ENCODE results near the gene SRPK2. TPM values are rescaled to one million over a fixed set of nuclear protein-coding genes. Genes with fewer than 3 reads are reported as not detected.
A peak's percentile ranks its signal among the peaks of the same experiment; 100 is the strongest.

The SRPK2 gene
- total RNA-seq, 1 donor from 2014 or later: 54.1 TPM

DNA sequence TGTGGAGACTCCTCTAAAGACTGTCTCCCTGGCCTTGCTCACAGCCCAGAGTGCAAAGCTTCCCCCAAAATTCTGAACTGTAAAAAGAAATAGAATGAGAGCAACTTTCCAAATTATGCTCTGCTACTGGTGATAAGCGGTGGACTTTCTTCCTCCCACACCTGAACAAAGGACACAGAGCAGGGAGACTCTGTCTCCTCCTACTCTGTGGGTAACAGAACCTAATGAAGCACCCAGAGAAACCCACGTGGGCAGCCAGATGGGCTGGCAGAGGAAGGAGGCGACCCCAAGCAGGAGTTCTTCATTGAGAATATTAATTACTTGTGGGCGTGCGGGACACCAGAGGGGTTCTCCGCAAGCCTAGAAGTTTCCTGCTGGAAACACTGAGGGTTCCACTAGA lies 235.2 kb downstream of the SRPK2 start:
- Mint-ChIP-seq H3K4me3 (no peak overlapping the region), H3K4me1 (peaks cover 4% of the 10 kb centered on the region), H3K27ac (peak overlapping the region; percentile 15), H3K36me3 (peaks cover 19% of the 10 kb centered on the region), H3K9me3 (no peaks in the 10 kb centered on the region), H3K27me3 (ENCODE audit: insufficient read depth, low read depth) (no peaks in the 10 kb centered on the region)
- TF ChIP-seq EZH2 (IDR thresholded peaks at IDR 0.05) (no peak), EZH2phosphoT487 (IDR thresholded peaks at IDR 0.05) (no peak)
- TF ChIP-seq, protein P1, sequence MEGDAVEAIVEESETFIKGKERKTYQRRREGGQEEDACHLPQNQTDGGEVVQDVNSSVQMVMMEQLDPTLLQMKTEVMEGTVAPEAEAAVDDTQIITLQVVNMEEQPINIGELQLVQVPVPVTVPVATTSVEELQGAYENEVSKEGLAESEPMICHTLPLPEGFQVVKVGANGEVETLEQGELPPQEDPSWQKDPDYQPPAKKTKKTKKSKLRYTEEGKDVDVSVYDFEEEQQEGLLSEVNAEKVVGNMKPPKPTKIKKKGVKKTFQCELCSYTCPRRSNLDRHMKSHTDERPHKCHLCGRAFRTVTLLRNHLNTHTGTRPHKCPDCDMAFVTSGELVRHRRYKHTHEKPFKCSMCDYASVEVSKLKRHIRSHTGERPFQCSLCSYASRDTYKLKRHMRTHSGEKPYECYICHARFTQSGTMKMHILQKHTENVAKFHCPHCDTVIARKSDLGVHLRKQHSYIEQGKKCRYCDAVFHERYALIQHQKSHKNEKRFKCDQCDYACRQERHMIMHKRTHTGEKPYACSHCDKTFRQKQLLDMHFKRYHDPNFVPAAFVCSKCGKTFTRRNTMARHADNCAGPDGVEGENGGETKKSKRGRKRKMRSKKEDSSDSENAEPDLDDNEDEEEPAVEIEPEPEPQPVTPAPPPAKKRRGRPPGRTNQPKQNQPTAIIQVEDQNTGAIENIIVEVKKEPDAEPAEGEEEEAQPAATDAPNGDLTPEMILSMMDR (IDR thresholded peaks at IDR 0.05): no peak
- no peaks in the 10 kb centered on the region for H3F3A ChIP-seq (ENCODE audit: low read depth)
- no peak overlapping the region for H3K27ac ChIP-seq
- no peaks in the 10 kb centered on the region for H3K36me3 ChIP-seq
- no peak overlapping the region for H3K4me3 ChIP-seq
- no peak for DNase-seq (ENCODE audit: low spot score)
- H3K27me3 ChIP-seq: no peaks in the 10 kb centered on the region
- no peak overlapping the region for H2AFZ ChIP-seq (replicated peaks)
- H3K4me2 ChIP-seq: no peak overlapping the region
- H3K9ac ChIP-seq: no peak overlapping the region
- H4K20me1 ChIP-seq (ENCODE audit: low read depth): no peaks in the 10 kb centered on the region
- H3K79me2 ChIP-seq (ENCODE audit: low read depth): no peaks in the 10 kb centered on the region
- H3K4me1 ChIP-seq: no peaks in the 10 kb centered on the region
- no peaks in the 10 kb centered on the region for H3K9me3 ChIP-seq (ENCODE audit: low read depth)

GRCh38 chr7:105151152-105151551 lies 237.6 kb downstream of the SRPK2 start:
- Histone ChIP-seq H4K20me1 (ENCODE audit: low read depth) (no peaks in the 10 kb centered on the region), H3F3A (ENCODE audit: low read depth) (no peaks in the 10 kb centered on the region), H3K36me3 (no peaks in the 10 kb centered on the region), H3K27ac (no peak overlapping the region), H3K27me3 (no peaks in the 10 kb centered on the region), H2AFZ (replicated peaks) (no peak overlapping the region), H3K4me3 (no peak overlapping the region), H3K4me2 (no peak overlapping the region), H3K4me1 (no peaks in the 10 kb centered on the region), H3K9me3 (ENCODE audit: low read depth) (no peaks in the 10 kb centered on the region), H3K79me2 (ENCODE audit: low read depth) (no peaks in the 10 kb centered on the region), H3K9ac (no peak overlapping the region)
- no peak for DNase-seq (ENCODE audit: low spot score)
- no peak overlapping the region for H3K4me3 Mint-ChIP-seq
- no peak overlapping the region for H3K27ac Mint-ChIP-seq
- peaks cover 16% of the 10 kb centered on the region for H3K36me3 Mint-ChIP-seq
- peaks cover 4% of the 10 kb centered on the region for H3K4me1 Mint-ChIP-seq
- H3K9me3 Mint-ChIP-seq: no peaks in the 10 kb centered on the region
- no peak for TF ChIP-seq EZH2phosphoT487 (IDR thresholded peaks at IDR 0.05)
- TF ChIP-seq, protein P1 (IDR thresholded peaks at IDR 0.05): no peak
- TF ChIP-seq EZH2 (IDR thresholded peaks at IDR 0.05): no peak
- no peaks in the 10 kb centered on the region for H3K27me3 Mint-ChIP-seq (ENCODE audit: insufficient read depth, low read depth)

DNA sequence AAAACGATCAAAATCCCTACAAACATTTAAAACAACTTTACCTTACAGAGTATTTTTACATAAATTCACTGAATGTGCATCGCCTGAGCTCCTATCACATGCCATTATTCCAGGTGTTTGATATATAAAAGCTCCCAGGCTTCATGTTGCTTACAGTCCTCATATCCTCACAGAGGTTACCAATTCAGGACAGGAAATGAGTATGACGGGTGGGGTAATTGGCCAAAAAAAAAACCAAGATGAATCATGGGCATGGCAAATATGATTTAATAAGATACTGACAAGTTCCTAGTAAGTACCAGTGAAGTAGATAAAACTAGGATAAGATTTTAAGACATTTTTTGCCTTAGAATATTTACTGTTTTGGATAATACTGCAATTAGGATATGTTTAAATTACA lies 238.9 kb downstream of the SRPK2 start:
- H4K20me1 ChIP-seq (ENCODE audit: low read depth): no peaks in the 10 kb centered on the region
- no peak for TF ChIP-seq EZH2phosphoT487 (IDR thresholded peaks at IDR 0.05)
- TF ChIP-seq, protein P1 (IDR thresholded peaks at IDR 0.05): no peak
- TF ChIP-seq EZH2 (IDR thresholded peaks at IDR 0.05): no peak
- no peaks in the 10 kb centered on the region for H3K9me3 ChIP-seq (ENCODE audit: low read depth)
- H3K9me3 Mint-ChIP-seq: no peaks in the 10 kb centered on the region
- H3K27ac Mint-ChIP-seq: no peak overlapping the region
- no peaks in the 10 kb centered on the region for H3K4me1 ChIP-seq
- no peak for DNase-seq (ENCODE audit: low spot score)
- H3K4me3 ChIP-seq: no peak overlapping the region
- no peaks in the 10 kb centered on the region for H3K79me2 ChIP-seq (ENCODE audit: low read depth)
- H3K36me3 Mint-ChIP-seq: peaks cover 13% of the 10 kb centered on the region
- no peak overlapping the region for H3K4me3 Mint-ChIP-seq
- no peak overlapping the region for H2AFZ ChIP-seq (replicated peaks)
- no peaks in the 10 kb centered on the region for H3K27me3 Mint-ChIP-seq (ENCODE audit: insufficient read depth, low read depth)
- no peaks in the 10 kb centered on the region for H3K36me3 ChIP-seq
- no peak overlapping the region for H3K9ac ChIP-seq
- no peaks in the 10 kb centered on the region for H3F3A ChIP-seq (ENCODE audit: low read depth)
- H3K27me3 ChIP-seq: no peaks in the 10 kb centered on the region
- H3K27ac ChIP-seq: no peak overlapping the region
- H3K4me1 Mint-ChIP-seq: peaks cover 9% of the 10 kb centered on the region
- no peak overlapping the region for H3K4me2 ChIP-seq

Data from neural progenitor cell (in vitro differentiated cells).